GM23338 (cell line): ENCODE measurements around the gene RYR1. TPM values are rescaled to one million over a fixed set of nuclear protein-coding genes. Genes with fewer than 3 reads are reported as not detected.
"Not testable (repeated sequence)": the region's sequence is repeated elsewhere in the genome, so short reads cannot be mapped to it uniquely, and the experiment has no call there.

ENCODE experiments used
- ATAC-seq: fragments of 200-7000 bp; cut with Tn5 transposase; 3 replicates; pipeline ENCODE4 v1.9.1; 2020
- DNase-seq: peaks from one replicate; pipeline ENCODE4 v3.0.0-alpha.2; 2015; ENCODE audit warnings: low spot score
- H2AFZ ChIP-seq: fragments of 200-600 bp; sonication (generic); 2 replicates; pipeline ENCODE4 v1.8.0; 2016; ENCODE audit warnings: antibody characterized with exemption, mild to moderate bottlenecking, moderate library complexity
- H3F3A ChIP-seq: fragments of 200-600 bp; sonication (generic); replicated peaks from 2 replicates; pipeline ENCODE4 v1.8.0; 2017; ENCODE audit warnings: antibody characterized with exemption, mixed run types, low read depth
- H3K27ac ChIP-seq: fragments of 200-600 bp; sonication (generic); 2 replicates; pipeline ENCODE4 v1.6.1; 2016; ENCODE audit warnings: low read depth
- H3K27me3 ChIP-seq: fragments of 200-600 bp; sonication (generic); 2 replicates; pipeline ENCODE4 v1.8.0; 2016; ENCODE audit warnings: mild to moderate bottlenecking, mixed run types, moderate library complexity; ENCODE audit not compliant: insufficient read depth
- H3K36me3 ChIP-seq: fragments of 200-600 bp; sonication (generic); 2 replicates; pipeline ENCODE4 v1.8.0; 2016; ENCODE audit warnings: mild to moderate bottlenecking; ENCODE audit not compliant: insufficient read depth
- H3K4me1 ChIP-seq: fragments of 200-600 bp; sonication (generic); 2 replicates; pipeline ENCODE4 v1.8.0; 2016; ENCODE audit warnings: mild to moderate bottlenecking, moderate library complexity; ENCODE audit not compliant: insufficient read depth
- H3K4me2 ChIP-seq: fragments of 200-600 bp; sonication (generic); 2 replicates; pipeline ENCODE4 v1.7.1; 2017; ENCODE audit warnings: mixed run types
- H3K4me3 ChIP-seq: fragments of 200-600 bp; sonication (generic); 2 replicates; pipeline ENCODE4 v1.6.1; 2016; ENCODE audit warnings: mixed run types
- H3K79me2 ChIP-seq: fragments of 200-600 bp; sonication (generic); replicated peaks from 2 replicates; pipeline ENCODE4 v1.8.0; 2017; ENCODE audit warnings: mild to moderate bottlenecking; ENCODE audit not compliant: insufficient read depth
- H3K9me2 ChIP-seq: fragments of 200-600 bp; sonication (generic); 2 replicates; pipeline ENCODE4 v1.8.0; 2017; ENCODE audit not compliant: insufficient read depth
- H4K20me1 ChIP-seq: fragments of 200-600 bp; sonication (generic); replicated peaks from 2 replicates; pipeline ENCODE4 v1.8.0; 2017; ENCODE audit warnings: mild to moderate bottlenecking; ENCODE audit not compliant: insufficient read depth
- H3K27ac Mint-ChIP-seq: 2 replicates; pipeline ENCODE4 v1.8.0; 2020; ENCODE audit warnings: inconsistent platforms, mild to moderate bottlenecking, moderate library complexity, mixed read lengths
- H3K27me3 Mint-ChIP-seq: 3 replicates; pipeline ENCODE4 v1.8.0; 2022; ENCODE audit warnings: low read depth, mild to moderate bottlenecking, moderate library complexity, mixed read lengths, inconsistent platforms; ENCODE audit not compliant: insufficient read depth, poor library complexity
- H3K36me3 Mint-ChIP-seq: 3 replicates; pipeline ENCODE4 v1.8.0; 2021; ENCODE audit warnings: low read depth, mild to moderate bottlenecking, inconsistent platforms, moderate library complexity, mixed read lengths
- H3K4me1 Mint-ChIP-seq: 3 replicates; pipeline ENCODE4 v1.8.0; 2020; ENCODE audit warnings: mild to moderate bottlenecking, inconsistent platforms, mixed read lengths
- H3K4me3 Mint-ChIP-seq: 3 replicates; pipeline ENCODE4 v1.8.0; 2021; ENCODE audit warnings: moderate library complexity, mild to moderate bottlenecking, inconsistent platforms, mixed read lengths
- H3K9me3 Mint-ChIP-seq: 3 replicates; pipeline ENCODE4 v1.8.0; 2020; ENCODE audit warnings: moderate library complexity, mild to moderate bottlenecking, inconsistent platforms, mixed read lengths
- ETS1 ChIP-seq: IDR thresholded peaks from 2 replicates; pipeline ENCODE4 v1.6.1; 2016; ENCODE audit warnings: antibody characterized with exemption
- JUNB ChIP-seq: IDR thresholded peaks from one replicate; pipeline ENCODE4 v1.6.1; 2016; ENCODE audit warnings: antibody characterized with exemption; ENCODE audit not compliant: unreplicated experiment
- POLR2AphosphoS5 ChIP-seq: IDR thresholded peaks from 2 replicates; pipeline ENCODE4 v1.6.1; 2016; ENCODE audit warnings: antibody characterized with exemption, low read depth
- REST ChIP-seq: IDR thresholded peaks from one replicate; pipeline ENCODE4 v1.6.1; 2018; ENCODE audit warnings: antibody characterized with exemption; ENCODE audit not compliant: unreplicated experiment
- STAT1 ChIP-seq: IDR thresholded peaks from one replicate; pipeline ENCODE4 v1.6.1; 2016; ENCODE audit warnings: antibody characterized with exemption; ENCODE audit not compliant: unreplicated experiment
- ZNF114 ChIP-seq: fragments of 250-450 bp; sonication (Bioruptor Pico); IDR thresholded peaks from 2 replicates; pipeline ENCODE4 v1.5.0; 2020; ENCODE audit warnings: mild to moderate bottlenecking, moderate library complexity
- ZNF462 ChIP-seq: fragments of 250-450 bp; sonication (Bioruptor Pico); IDR thresholded peaks from 2 replicates; pipeline ENCODE4 v1.5.0; 2020; ENCODE audit warnings: mild to moderate bottlenecking, moderate library complexity
- polyA plus RNA-seq: library from polyadenylated mRNA; unstranded; fragments of >200 nt; fragmentation: Nextera tagmentation; extraction: Ambion mirVana; gene quantifications from 2 replicates; pipeline ENCODE4 v1.2.1, GENCODE V29; 2016
- total RNA-seq: library from RNA; depleted of rRNA; stranded (reverse); fragments of >200 nt; shearing (Covaris generic); gene quantifications from 2 replicates; pipeline ENCODE4 v1.2.3, GENCODE V29; 2014

RYR1 gene
- total and polyA plus RNA-seq, 2 experiments from 2014 or later, result 4.0 to 26.7 TPM

- TF ChIP-seq ZNF114 (CRISPR knock-in tag) (no peak), ETS1 (no peak)
Measured at GRCh38 chr19:38470788-38471480, 37.4 kb downstream of the RYR1 start (continued).

- not testable (repeated sequence) for H3F3A ChIP-seq, H3K4me1 ChIP-seq, H3K27me3 ChIP-seq, H3K9me3 Mint-ChIP-seq, H3K4me3 Mint-ChIP-seq, H3K79me2 ChIP-seq, H3K4me3 ChIP-seq, DNase-seq, H3K27me3 Mint-ChIP-seq, H4K20me1 ChIP-seq, ATAC-seq, H3K9me2 ChIP-seq, H3K4me2 ChIP-seq, H3K27ac ChIP-seq, H2AFZ ChIP-seq, H3K27ac Mint-ChIP-seq, H3K4me1 Mint-ChIP-seq
- H3K36me3 ChIP-seq, result peaks cover 31% of the 10 kb centered on the region
- peaks cover 45% of the 10 kb centered on the region for H3K36me3 Mint-ChIP-seq
Measured at GRCh38 chr19:38472725-38473124, 39.2 kb downstream of the RYR1 start.

GRCh38 chr19:38473201-38473600, 39.7 kb downstream of the RYR1 start:
- Mint-ChIP-seq H3K4me3 (no peak overlapping the region), H3K4me1 (peaks cover 3% of the 10 kb centered on the region), H3K27me3 (peaks cover 7% of the 10 kb centered on the region), H3K36me3 (peaks cover 49% of the 10 kb centered on the region), H3K9me3 (no peaks in the 10 kb centered on the region), H3K27ac (no peak overlapping the region)
- Histone ChIP-seq H2AFZ (no peak overlapping the region), H3K4me2 (no peak overlapping the region), H3K4me3 (no peak overlapping the region), H3K27ac (no peak overlapping the region), H3F3A (no peaks in the 10 kb centered on the region), H3K79me2 (no peaks in the 10 kb centered on the region), H3K4me1 (no peaks in the 10 kb centered on the region), H3K9me2 (no peaks in the 10 kb centered on the region), H4K20me1 (0 out of 2 replicates have a peak, but pooled peaks cover 4% of the 10 kb centered on the region), H3K36me3 (peaks cover 27% of the 10 kb centered on the region), H3K27me3 (no peaks in the 10 kb centered on the region)
- DNase-seq, result no peak
- ATAC-seq, result no peak
- TF ChIP-seq ZNF462 (CRISPR knock-in tag), result no peak
- TF ChIP-seq REST, result no peak
- no peak for TF ChIP-seq POLR2AphosphoS5
- no peak for TF ChIP-seq JUNB
- no peak for TF ChIP-seq ETS1
- no peak for TF ChIP-seq STAT1
